GM23248 (cell line): ENCODE measurements around the gene PPOX. TPM values are rescaled to one million over a fixed set of nuclear protein-coding genes. Genes with fewer than 3 reads are reported as not detected.

ENCODE experiments used
- DNase-seq: peaks from one replicate; pipeline ENCODE4 v3.0.0-alpha.2; 2015
- H2AFZ ChIP-seq: fragments of 200-600 bp; sonication (generic); 2 replicates; pipeline ENCODE4 v1.6.1; 2016; ENCODE audit warnings: antibody characterized with exemption
- H3F3A ChIP-seq: fragments of 200-600 bp; sonication (generic); 2 replicates; pipeline ENCODE4 v1.6.1; 2016; ENCODE audit warnings: mild to moderate bottlenecking, antibody characterized with exemption, mixed run types; ENCODE audit not compliant: insufficient read depth
- H3K27ac ChIP-seq: fragments of 200-600 bp; sonication (generic); 2 replicates; pipeline ENCODE4 v1.5.1; 2016; ENCODE audit warnings: mild to moderate bottlenecking
- H3K27me3 ChIP-seq: fragments of 200-600 bp; sonication (generic); replicated peaks from 2 replicates; pipeline ENCODE4 v1.6.1; 2016; ENCODE audit warnings: mild to moderate bottlenecking; ENCODE audit not compliant: insufficient read depth
- H3K36me3 ChIP-seq: fragments of 200-600 bp; sonication (generic); 2 replicates; pipeline ENCODE4 v1.6.1; 2016; ENCODE audit warnings: low read depth, mild to moderate bottlenecking
- H3K4me1 ChIP-seq: fragments of 200-600 bp; sonication (generic); 2 replicates; pipeline ENCODE4 v1.6.1; 2016; ENCODE audit warnings: mild to moderate bottlenecking; ENCODE audit not compliant: insufficient read depth
- H3K4me2 ChIP-seq: fragments of 200-600 bp; sonication (generic); one replicate; pipeline ENCODE4 v1.6.1; 2016; ENCODE audit warnings: mild to moderate bottlenecking; ENCODE audit not compliant: unreplicated experiment
- H3K4me3 ChIP-seq: fragments of 200-600 bp; sonication (generic); 2 replicates; pipeline ENCODE4 v1.5.1; 2016; ENCODE audit warnings: mild to moderate bottlenecking
- H3K79me2 ChIP-seq: fragments of 200-600 bp; sonication (generic); 2 replicates; pipeline ENCODE4 v1.6.1; 2016; ENCODE audit warnings: mild to moderate bottlenecking; ENCODE audit not compliant: insufficient read depth
- H3K9ac ChIP-seq: fragments of 200-600 bp; sonication (generic); 2 replicates; pipeline ENCODE4 v1.6.1; 2016; ENCODE audit warnings: mild to moderate bottlenecking
- H3K9me2 ChIP-seq: fragments of 200-600 bp; sonication (generic); 2 replicates; pipeline ENCODE4 v1.6.1; 2016; ENCODE audit warnings: mixed run types, mild to moderate bottlenecking, moderate library complexity; ENCODE audit not compliant: insufficient read depth
- H3K9me3 ChIP-seq: fragments of 200-600 bp; sonication (generic); one replicate; pipeline ENCODE4 v1.6.1; 2017; ENCODE audit warnings: low read depth
- H4K20me1 ChIP-seq: fragments of 200-600 bp; sonication (generic); 2 replicates; pipeline ENCODE4 v1.6.0; 2016; ENCODE audit not compliant: insufficient read depth
- EZH2 ChIP-seq: fragments of 200-600 bp; sonication (generic); IDR thresholded peaks from 2 replicates; pipeline ENCODE4 v1.6.1; 2018; ENCODE audit warnings: antibody characterized with exemption, mild to moderate bottlenecking; ENCODE audit not compliant: insufficient read depth, poor library complexity, severe bottlenecking
- EZH2phosphoT487 ChIP-seq: fragments of 200-600 bp; sonication (generic); IDR thresholded peaks from 2 replicates; pipeline ENCODE4 v1.6.1; 2018; ENCODE audit warnings: antibody characterized with exemption, moderate library complexity, mild to moderate bottlenecking, low read depth; ENCODE audit not compliant: insufficient read depth
- WGBS, 2 experiments: methylation state at CpG; one replicate each; pipeline ENCODE4 v1.1.6; 2015 to 2017; ENCODE audit warnings: low lambda C conversion rate in 2 of 2, low coverage in 1 of 2; ENCODE audit errors: missing lambda C conversion rate in 2 of 2; 5-methylcytosine and 5-hydroxymethylcytosine counted together
- in situ Hi-C: fragments of 300-500 bp; cut with MboI; formaldehyde crosslinking; loops from 2 replicates; pipeline ENCODE4 v1.15.0; 2020
- polyA plus RNA-seq: library from polyadenylated mRNA; unstranded; fragments of >200 nt; fragmentation: Nextera tagmentation; extraction: Ambion mirVana; gene quantifications from 2 replicates; pipeline ENCODE4 v1.2.1, GENCODE V29; 2016
- total RNA-seq: library from RNA; depleted of rRNA; stranded (reverse); fragments of >200 nt; shearing (Covaris generic); gene quantifications from 2 replicates; pipeline ENCODE4 v1.2.3, GENCODE V29; 2014

PPOX gene
- total and polyA plus RNA-seq, 2 experiments from 2014 or later: 18.8 to 21.5 TPM

DNA sequence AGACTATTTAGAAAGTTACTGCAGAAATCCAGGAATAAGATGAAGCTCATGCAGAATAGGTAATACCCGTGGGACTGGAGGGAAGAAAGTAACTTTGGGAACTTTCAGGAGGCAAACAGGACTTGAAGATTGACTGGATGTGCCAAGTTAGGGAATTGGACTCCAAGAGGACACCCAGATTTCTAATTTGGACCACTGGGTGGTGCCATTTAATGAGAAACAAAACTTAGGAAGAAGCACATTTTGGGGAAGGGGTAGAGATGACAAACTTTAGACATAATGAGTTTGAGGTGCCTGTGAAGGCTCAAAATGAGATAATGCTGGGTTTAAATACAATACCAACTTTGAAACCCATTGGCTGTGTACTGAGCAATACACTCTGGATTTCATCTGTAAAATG is 14.4 kb downstream of the PPOX start:
- peak; percentile 47 for DNase-seq
- H3K4me1 ChIP-seq: peaks cover 22% of the 10 kb centered on the region
- peaks cover 21% of the 10 kb centered on the region; the same call in 1 of the 2 replicates for H3F3A ChIP-seq
- 13 to 29% methylated on average over 1 of the region's 1 CpG for WGBS, 2 experiments
- H3K9ac ChIP-seq: no peak overlapping the region
- H3K79me2 ChIP-seq: peaks cover 17% of the 10 kb centered on the region
- no peak overlapping the region for H2AFZ ChIP-seq
- H3K9me2 ChIP-seq: no peaks in the 10 kb centered on the region
- no peaks in the 10 kb centered on the region for H4K20me1 ChIP-seq
- H3K4me2 ChIP-seq: no peak overlapping the region
- no peaks in the 10 kb centered on the region for H3K9me3 ChIP-seq
- no peak overlapping the region for H3K4me3 ChIP-seq
- H3K27me3 ChIP-seq: no peaks in the 10 kb centered on the region
- H3K36me3 ChIP-seq: no peaks in the 10 kb centered on the region
- H3K27ac ChIP-seq: no peak overlapping the region
- in situ Hi-C loops: no loop called here
- TF ChIP-seq EZH2 (no peak), EZH2phosphoT487 (no peak)

GRCh38 chr1:161182214-161182613 is 16.0 kb downstream of the PPOX start:
- peak overlapping the region; percentile 71 for H3K4me2 ChIP-seq
- WGBS, 2 experiments: 87 to 91% methylated on average over 1 of the region's 1 CpG
- H3F3A ChIP-seq: peaks cover 18% of the 10 kb centered on the region; the same call in 1 of the 2 replicates
- no peaks in the 10 kb centered on the region for H4K20me1 ChIP-seq
- peak overlapping the region; percentile 13 for H3K4me3 ChIP-seq
- H3K9me3 ChIP-seq: no peaks in the 10 kb centered on the region
- peak overlapping the region; percentile 56 for H3K9ac ChIP-seq
- in situ Hi-C loops: no loop called here
- peak overlapping the region; percentile 85 for H3K27ac ChIP-seq
- DNase-seq: peak; percentile 84
- H3K4me1 ChIP-seq: peaks cover 26% of the 10 kb centered on the region
- no peaks in the 10 kb centered on the region for H3K27me3 ChIP-seq
- H2AFZ ChIP-seq: peak overlapping the region; percentile 38
- no peaks in the 10 kb centered on the region for H3K9me2 ChIP-seq
- H3K79me2 ChIP-seq: peaks cover 1% of the 10 kb centered on the region
- TF ChIP-seq EZH2 (no peak), EZH2phosphoT487 (no peak)
- H3K36me3 ChIP-seq: no peaks in the 10 kb centered on the region

- peak overlapping the region; percentile 54 for H2AFZ ChIP-seq
- WGBS, 2 experiments: 0 to 3% methylated on average over 3 of the region's 3 CpGs
- in situ Hi-C loops: no loop called here
These were observed 19.1 kb downstream of the PPOX start for GRCh38 chr1:161185282-161185682.

GRCh38 chr1:161185732-161186311 is 19.6 kb downstream of the PPOX start:
- TF ChIP-seq EZH2: no peak
- TF ChIP-seq EZH2phosphoT487: no peak
- Histone ChIP-seq H3K9ac (no peak overlapping the region), H3K4me1 (peaks cover 43% of the 10 kb centered on the region), H3K4me3 (no peak overlapping the region), H3K4me2 (peak overlapping the region; percentile 11), H3K9me3 (no peaks in the 10 kb centered on the region), H4K20me1 (no peaks in the 10 kb centered on the region), H3K36me3 (no peaks in the 10 kb centered on the region), H2AFZ (peak overlapping the region; percentile 54), H3K27me3 (no peaks in the 10 kb centered on the region), H3K79me2 (no peaks in the 10 kb centered on the region), H3K9me2 (no peaks in the 10 kb centered on the region), H3F3A (peaks cover 37% of the 10 kb centered on the region), H3K27ac (peak overlapping the region; percentile 49)
- in situ Hi-C loops: no loop called here
- DNase-seq: no peak
- 5 to 15% methylated on average over 2 of the region's 2 CpGs for WGBS, 2 experiments

More at GRCh38 chr1:161185282-161185682, 19.1 kb downstream of the PPOX start:
- H3K4me2 ChIP-seq: peak overlapping the region; percentile 11
- peak overlapping the region; percentile 49 for H3K27ac ChIP-seq
- peak; percentile 61 for DNase-seq
- H3K4me3 ChIP-seq: no peak overlapping the region
- H3K9me2 ChIP-seq: no peaks in the 10 kb centered on the region
- H3K79me2 ChIP-seq: no peaks in the 10 kb centered on the region
- TF ChIP-seq EZH2: no peak
- TF ChIP-seq EZH2phosphoT487: no peak
- peaks cover 32% of the 10 kb centered on the region for H3F3A ChIP-seq
- H3K36me3 ChIP-seq: no peaks in the 10 kb centered on the region
- peaks cover 43% of the 10 kb centered on the region for H3K4me1 ChIP-seq
- no peak overlapping the region for H3K9ac ChIP-seq
- H3K27me3 ChIP-seq: no peaks in the 10 kb centered on the region
- no peaks in the 10 kb centered on the region for H3K9me3 ChIP-seq
- H4K20me1 ChIP-seq: no peaks in the 10 kb centered on the region

GRCh38 chr1:161187311-161187710 is 21.1 kb downstream of the PPOX start:
- Histone ChIP-seq H3K4me1 (peaks cover 36% of the 10 kb centered on the region), H3K4me3 (no peak overlapping the region), H3K9me2 (no peaks in the 10 kb centered on the region), H3F3A (peaks cover 37% of the 10 kb centered on the region), H4K20me1 (no peaks in the 10 kb centered on the region), H3K9ac (no peak overlapping the region), H3K9me3 (no peaks in the 10 kb centered on the region), H3K4me2 (no peak overlapping the region), H3K27me3 (no peaks in the 10 kb centered on the region), H3K79me2 (no peaks in the 10 kb centered on the region), H3K36me3 (peaks cover 5% of the 10 kb centered on the region; the same call in 1 of the 2 replicates), H3K27ac (no peak overlapping the region), H2AFZ (no peak overlapping the region)
- 85% methylated on average over 3 of the region's 3 CpGs for WGBS, 2 experiments
- DNase-seq: no peak
- in situ Hi-C loops: no loop called here
- TF ChIP-seq EZH2: no peak
- no peak for TF ChIP-seq EZH2phosphoT487
